Stimulated activated CD4-positive, alpha-beta T cell treated with anti-CD3 and anti-CD28 coated beads, Interleukin-1b, Interleukin-23, amount 100 ng/mL, for 48 hours (primary cell): ENCODE results near the gene OR1J1.

Experiments
- DNase-seq: peaks from one replicate; pipeline ENCODE4 v3.0.0-alpha.2; 2020

OR1J1 gene

GRCh38 chr9:122477826-122478225 is at the start of gene OR1J1:
Gene OR1J1, minus strand, starts transcription at chr9:122477926. Its CDS starts 0 bp downstream, at chr9:122477926.
- no peak for DNase-seq

- no peak for DNase-seq
Measured at GRCh38 chr9:122527193-122527592, 49.5 kb upstream of the OR1J1 start, which contains the start of gene OR1N1. Gene OR1N1, minus strand, starts transcription at chr9:122527293. Its CDS starts 0 bp downstream, at chr9:122527293.

GRCh38 chr9:122526602-122527001 is 48.9 kb upstream of the OR1J1 start:
- DNase-seq, result peak; percentile 37

GRCh38 chr9:122519376-122519775 is 41.6 kb upstream of the OR1J1 start:
- DNase-seq, result no peak

GRCh38 chr9:122518841-122519240 is 41.1 kb upstream of the OR1J1 start, which contains the start of gene OR1J4:
Gene OR1J4, plus strand, starts transcription at chr9:122519141. Its CDS starts 0 bp downstream, at chr9:122519141.
- no peak for DNase-seq

- no peak for DNase-seq
Measured at GRCh38 chr9:122518226-122518625, 40.5 kb upstream of the OR1J1 start.

- DNase-seq, result no peak
Measured at GRCh38 chr9:122510502-122510901, 32.8 kb upstream of the OR1J1 start, which contains the start of gene OR1J2. Gene OR1J2, plus strand, starts transcription at chr9:122510802. Its CDS starts 0 bp downstream, at chr9:122510802.

- no peak for DNase-seq
Measured at GRCh38 chr9:122506964-122507363, 29.2 kb upstream of the OR1J1 start.

- peak; percentile 15 for DNase-seq
Measured at GRCh38 chr9:122498883-122499288, 21.2 kb upstream of the OR1J1 start.

GRCh38 chr9:122479062-122479461 is 1.3 kb upstream of the OR1J1 start:
- DNase-seq, result no peak

GRCh38 chr9:122477346-122477745 is 380 bp downstream of the OR1J1 start:
- peak; percentile 14 for DNase-seq

- DNase-seq, result no peak
Measured at GRCh38 chr9:122475717-122476116, 2.0 kb downstream of the OR1J1 start.

- DNase-seq, result no peak
Measured at GRCh38 chr9:122474561-122474960, 3.2 kb downstream of the OR1J1 start.

GRCh38 chr9:122468735-122469134 is 9.0 kb downstream of the OR1J1 start:
- DNase-seq, result no peak

GRCh38 chr9:122466456-122466855 is 11.3 kb downstream of the OR1J1 start:
- no peak for DNase-seq

- DNase-seq, result peak; percentile 71
Measured at GRCh38 chr9:122464633-122465567, 12.8 kb downstream of the OR1J1 start.

- DNase-seq, result peak; percentile 23
Measured at GRCh38 chr9:122463828-122464632, 13.7 kb downstream of the OR1J1 start.

GRCh38 chr9:122457787-122458186 is 19.9 kb downstream of the OR1J1 start:
- DNase-seq, result no peak

- no peak for DNase-seq
Measured at GRCh38 chr9:122456123-122456522, 21.6 kb downstream of the OR1J1 start.

GRCh38 chr9:122453677-122454135 is 24.0 kb downstream of the OR1J1 start:
- no peak for DNase-seq

- no peak for DNase-seq
Measured at GRCh38 chr9:122446819-122447484, 30.8 kb downstream of the OR1J1 start.

- DNase-seq, result no peak
Measured at GRCh38 chr9:122445155-122445749, 32.5 kb downstream of the OR1J1 start.
